ENCODE measurements around the gene ZNF776.

ZNF776 gene

GRCh38 chr19:57773488-57773887 is 26.9 kb downstream of the ZNF776 start:
- no peak overlapping the region for H2BK120ac ChIP-seq (ENCODE audit: low read depth, low read length)
- peaks cover 42 to 53% of the 10 kb centered on the region in 2 experiments for H3K36me3 ChIP-seq (ENCODE audit: control insufficient read depth in 1 of 2, insufficient read depth in 2 of 2, low read depth in 1 of 2, low read length in 2 of 2)
- no peaks in the 10 kb centered on the region for H3K27me3 ChIP-seq (ENCODE audit: control insufficient read depth in 1 of 2, insufficient read depth in 1 of 2, low read length in 2 of 2)
- no peak overlapping the region for H3K23ac ChIP-seq (ENCODE audit: low read length in 2 of 2)
- no peak overlapping the region for H3K18ac ChIP-seq (ENCODE audit: low read depth in 1 of 2, low read length in 2 of 2)
- no peak overlapping the region for H3K4me2 ChIP-seq (ENCODE audit: low read length, poor library complexity, severe bottlenecking)
- peaks cover 19% of the 10 kb centered on the region for H3K79me1 ChIP-seq (replicated peaks; ENCODE audit: low read length, poor library complexity, severe bottlenecking)
- no peak overlapping the region for H4K91ac ChIP-seq (ENCODE audit: low read length)
- H3K27ac ChIP-seq (ENCODE audit: low read length, poor library complexity, severe bottlenecking) = no peak overlapping the region
- no peak overlapping the region for H2BK5ac ChIP-seq (ENCODE audit: low read depth, low read length, poor library complexity, severe bottlenecking)
- peaks cover 27% of the 10 kb centered on the region for H3K9me3 ChIP-seq (ENCODE audit: control insufficient read depth, low read length)
- H2AFZ ChIP-seq (ENCODE audit: low read depth, low read length) = no peak overlapping the region
- WGBS = 98% methylated on average over 3 of the region's 3 CpGs
- no peak overlapping the region for H4K8ac ChIP-seq (ENCODE audit: low read length)
- DNase-seq = no peak
- H3K14ac ChIP-seq (ENCODE audit: low read length in 2 of 2) = no peak overlapping the region
- H3K9ac ChIP-seq (ENCODE audit: low read length) = no peak overlapping the region
- H3K4me1 ChIP-seq (ENCODE audit: control insufficient read depth, insufficient read depth, low read depth, low read length) = peaks cover 4% of the 10 kb centered on the region
- no peak overlapping the region for H2AK5ac ChIP-seq (ENCODE audit: low read length, severe bottlenecking)
- no peak overlapping the region for H2BK15ac ChIP-seq (ENCODE audit: low read depth, poor library complexity, severe bottlenecking)
- H3K4me3 ChIP-seq (ENCODE audit: insufficient read depth in 1 of 2, low read depth in 1 of 2, low read length in 2 of 2) = no peak overlapping the region
- H2BK12ac ChIP-seq (ENCODE audit: low read length in 2 of 2) = no peak overlapping the region
- H3K4ac ChIP-seq (ENCODE audit: low read depth in 1 of 2, low read length in 2 of 2) = no peak overlapping the region

GRCh38 chr19:57776764-57777296 is 30.2 kb downstream of the ZNF776 start:
- 90% methylated on average over 5 of the region's 6 CpGs for WGBS

GRCh38 chr19:57778336-57778735 is 31.7 kb downstream of the ZNF776 start:
- Histone ChIP-seq H3K4ac (ENCODE audit: low read depth in 1 of 2, low read length in 2 of 2) (no peak overlapping the region), H3K4me3 (ENCODE audit: insufficient read depth in 1 of 2, low read depth in 1 of 2, low read length in 2 of 2) (peak overlapping the region in 1 of 2 experiments; percentile 16), H3K23ac (ENCODE audit: low read length in 2 of 2) (no peak overlapping the region), H3K18ac (ENCODE audit: low read depth in 1 of 2, low read length in 2 of 2) (no peak overlapping the region), H2BK5ac (ENCODE audit: low read depth, low read length, poor library complexity, severe bottlenecking) (no peak overlapping the region), H3K27me3 (ENCODE audit: control insufficient read depth in 1 of 2, insufficient read depth in 1 of 2, low read length in 2 of 2) (no peaks in the 10 kb centered on the region), H3K36me3 (ENCODE audit: control insufficient read depth in 1 of 2, insufficient read depth in 2 of 2, low read depth in 1 of 2, low read length in 2 of 2) (peaks cover 48 to 69% of the 10 kb centered on the region in 2 experiments), H2BK12ac (ENCODE audit: low read length in 2 of 2) (no peak overlapping the region), H3K4me1 (ENCODE audit: control insufficient read depth, insufficient read depth, low read depth, low read length) (no peaks in the 10 kb centered on the region), H2AK5ac (ENCODE audit: low read length, severe bottlenecking) (no peak overlapping the region), H3K9ac (ENCODE audit: low read length) (no peak overlapping the region), H3K9me3 (ENCODE audit: control insufficient read depth, low read length) (peaks cover 60% of the 10 kb centered on the region), H2BK15ac (ENCODE audit: low read depth, poor library complexity, severe bottlenecking) (no peak overlapping the region), H3K14ac (ENCODE audit: low read length in 2 of 2) (no peak overlapping the region), H4K91ac (ENCODE audit: low read length) (no peak overlapping the region), H3K4me2 (ENCODE audit: low read length, poor library complexity, severe bottlenecking) (no peak overlapping the region), H4K8ac (ENCODE audit: low read length) (no peak overlapping the region), H2BK120ac (ENCODE audit: low read depth, low read length) (no peak overlapping the region), H3K27ac (ENCODE audit: low read length, poor library complexity, severe bottlenecking) (no peak overlapping the region), H3K79me1 (replicated peaks; ENCODE audit: low read length, poor library complexity, severe bottlenecking) (peaks cover 28% of the 10 kb centered on the region), H2AFZ (ENCODE audit: low read depth, low read length) (no peak overlapping the region)
- DNase-seq = no peak
- 100% methylated on average over 2 of the region's 4 CpGs for WGBS

More at GRCh38 chr19:57776764-57777296, 30.2 kb downstream of the ZNF776 start:
- Histone ChIP-seq H3K9ac (ENCODE audit: low read length) (no peak overlapping the region), H4K91ac (ENCODE audit: low read length) (no peak overlapping the region), H3K23ac (ENCODE audit: low read length in 2 of 2) (no peak overlapping the region), H3K9me3 (ENCODE audit: control insufficient read depth, low read length) (peaks cover 61% of the 10 kb centered on the region), H3K4me1 (ENCODE audit: control insufficient read depth, insufficient read depth, low read depth, low read length) (no peaks in the 10 kb centered on the region), H3K36me3 (ENCODE audit: control insufficient read depth in 1 of 2, insufficient read depth in 2 of 2, low read depth in 1 of 2, low read length in 2 of 2) (peaks cover 53 to 80% of the 10 kb centered on the region in 2 experiments), H2BK15ac (ENCODE audit: low read depth, poor library complexity, severe bottlenecking) (no peak overlapping the region), H3K27ac (ENCODE audit: low read length, poor library complexity, severe bottlenecking) (no peak overlapping the region), H2BK12ac (ENCODE audit: low read length in 2 of 2) (no peak overlapping the region), H3K14ac (ENCODE audit: low read length in 2 of 2) (no peak overlapping the region), H2BK5ac (ENCODE audit: low read depth, low read length, poor library complexity, severe bottlenecking) (no peak overlapping the region), H3K4ac (ENCODE audit: low read depth in 1 of 2, low read length in 2 of 2) (no peak overlapping the region), H3K4me3 (ENCODE audit: insufficient read depth in 1 of 2, low read depth in 1 of 2, low read length in 2 of 2) (no peak overlapping the region), H2AFZ (ENCODE audit: low read depth, low read length) (no peak overlapping the region), H3K79me1 (replicated peaks; ENCODE audit: low read length, poor library complexity, severe bottlenecking) (peaks cover 28% of the 10 kb centered on the region), H3K4me2 (ENCODE audit: low read length, poor library complexity, severe bottlenecking) (no peak overlapping the region), H3K18ac (ENCODE audit: low read depth in 1 of 2, low read length in 2 of 2) (no peak overlapping the region), H2BK120ac (ENCODE audit: low read depth, low read length) (no peak overlapping the region), H3K27me3 (ENCODE audit: control insufficient read depth in 1 of 2, insufficient read depth in 1 of 2, low read length in 2 of 2) (no peaks in the 10 kb centered on the region), H2AK5ac (ENCODE audit: low read length, severe bottlenecking) (no peak overlapping the region), H4K8ac (ENCODE audit: low read length) (no peak overlapping the region)
- DNase-seq = no peak

- H3K14ac ChIP-seq (ENCODE audit: low read length in 2 of 2) = no peak overlapping the region
- no peak overlapping the region for H2BK12ac ChIP-seq (ENCODE audit: low read length in 2 of 2)
- over 99% methylated on average over 10 of the region's 10 CpGs for WGBS
Observed at GRCh38 chr19:57779220-57779845, 32.7 kb downstream of the ZNF776 start.

More at GRCh38 chr19:57779220-57779845, 32.7 kb downstream of the ZNF776 start:
- peak overlapping the region in 1 of 2 experiments; percentile 16 for H3K4me3 ChIP-seq (ENCODE audit: insufficient read depth in 1 of 2, low read depth in 1 of 2, low read length in 2 of 2)
- H3K27me3 ChIP-seq (ENCODE audit: control insufficient read depth in 1 of 2, insufficient read depth in 1 of 2, low read length in 2 of 2) = no peaks in the 10 kb centered on the region
- no peak overlapping the region for H4K8ac ChIP-seq (ENCODE audit: low read length)
- DNase-seq = no peak
- no peak overlapping the region for H3K4me2 ChIP-seq (ENCODE audit: low read length, poor library complexity, severe bottlenecking)
- no peak overlapping the region for H2BK120ac ChIP-seq (ENCODE audit: low read depth, low read length)
- no peak overlapping the region for H3K23ac ChIP-seq (ENCODE audit: low read length in 2 of 2)
- H3K36me3 ChIP-seq (ENCODE audit: control insufficient read depth in 1 of 2, insufficient read depth in 2 of 2, low read depth in 1 of 2, low read length in 2 of 2) = peaks cover 42 to 65% of the 10 kb centered on the region in 2 experiments
- H3K9me3 ChIP-seq (ENCODE audit: control insufficient read depth, low read length) = peaks cover 60% of the 10 kb centered on the region
- no peak overlapping the region for H3K27ac ChIP-seq (ENCODE audit: low read length, poor library complexity, severe bottlenecking)
- no peak overlapping the region for H3K4ac ChIP-seq (ENCODE audit: low read depth in 1 of 2, low read length in 2 of 2)
- H2BK5ac ChIP-seq (ENCODE audit: low read depth, low read length, poor library complexity, severe bottlenecking) = no peak overlapping the region
- no peak overlapping the region for H3K9ac ChIP-seq (ENCODE audit: low read length)
- H3K18ac ChIP-seq (ENCODE audit: low read depth in 1 of 2, low read length in 2 of 2) = no peak overlapping the region
- no peak overlapping the region for H2BK15ac ChIP-seq (ENCODE audit: low read depth, poor library complexity, severe bottlenecking)
- no peak overlapping the region for H2AK5ac ChIP-seq (ENCODE audit: low read length, severe bottlenecking)
- no peaks in the 10 kb centered on the region for H3K4me1 ChIP-seq (ENCODE audit: control insufficient read depth, insufficient read depth, low read depth, low read length)
- no peak overlapping the region for H4K91ac ChIP-seq (ENCODE audit: low read length)
- H2AFZ ChIP-seq (ENCODE audit: low read depth, low read length) = no peak overlapping the region
- peaks cover 26% of the 10 kb centered on the region for H3K79me1 ChIP-seq (replicated peaks; ENCODE audit: low read length, poor library complexity, severe bottlenecking)
